WTC11 (cell line): ENCODE measurements around the gene MYH9. TPM values are rescaled to one million over a fixed set of nuclear protein-coding genes. Genes with fewer than 3 reads are reported as not detected.

Experiments used
- ATAC-seq: fragments of 200-7000 bp; cut with Tn5 transposase; 2 replicates; pipeline ENCODE4 v1.10.0; 2021; ENCODE audit warnings: mild to moderate bottlenecking, moderate library complexity
- CTCF ChIA-PET: fragments of 300-600 bp; sonication (Branson Sonifier 250); formaldehyde crosslinking; loops from one replicate; lab custom pipeline; 2021; ENCODE audit warnings: antibody characterized with exemption; lab: Charles Lee
- POLR2A ChIA-PET: fragments of 350-600 bp; sonication (Branson Sonifier 250); formaldehyde crosslinking; loops from one replicate; lab custom pipeline; 2021; ENCODE audit warnings: antibody characterized with exemption; lab: Charles Lee
- DNase-seq: peaks from one replicate; pipeline ENCODE4 v3.0.0; 2021; ENCODE audit warnings: low spot score
- H3K27ac Mint-ChIP-seq: 2 replicates; pipeline ENCODE4 v1.8.0; 2021; ENCODE audit warnings: mixed read lengths
- H3K27me3 Mint-ChIP-seq: 2 replicates; pipeline ENCODE4 v1.8.0; 2021; ENCODE audit warnings: low read depth, mild to moderate bottlenecking, moderate library complexity, mixed read lengths
- H3K36me3 Mint-ChIP-seq: 2 replicates; pipeline ENCODE4 v1.8.0; 2021; ENCODE audit warnings: mixed read lengths
- H3K4me1 Mint-ChIP-seq: 2 replicates; pipeline ENCODE4 v1.8.0; 2022; ENCODE audit warnings: mixed read lengths
- H3K4me3 Mint-ChIP-seq: 2 replicates; pipeline ENCODE4 v1.8.0; 2021; ENCODE audit warnings: mild to moderate bottlenecking, moderate library complexity, mixed read lengths
- H3K9me3 Mint-ChIP-seq: 2 replicates; pipeline ENCODE4 v1.8.0; 2021; ENCODE audit warnings: mixed read lengths
- CREM ChIP-seq: sonication (generic); formaldehyde crosslinking; IDR thresholded peaks from 2 replicates; pipeline ENCODE4 v1.8.1; 2022; ENCODE audit warnings: mild to moderate bottlenecking, missing genetic modification reagents, moderate library complexity
- E2F5 ChIP-seq: sonication (generic); formaldehyde crosslinking; IDR thresholded peaks from 2 replicates; pipeline ENCODE4 v1.8.1; 2022; ENCODE audit warnings: mild to moderate bottlenecking, moderate library complexity, missing genetic modification reagents
- ETV6 ChIP-seq: sonication (generic); formaldehyde crosslinking; IDR thresholded peaks from 2 replicates; pipeline ENCODE4 v1.8.1; 2022; ENCODE audit warnings: mild to moderate bottlenecking, missing genetic modification reagents
- FOXJ3 ChIP-seq: sonication (generic); formaldehyde crosslinking; IDR thresholded peaks from 2 replicates; pipeline ENCODE4 v1.9.0; 2021; ENCODE audit warnings: missing genetic modification reagents, mild to moderate bottlenecking, borderline replicate concordance
- HMGA2 ChIP-seq: fragments of 250-450 bp; sonication (Bioruptor Pico); IDR thresholded peaks from 2 replicates; pipeline ENCODE4 v1.4.0; 2021; ENCODE audit warnings: mild to moderate bottlenecking, moderate library complexity
- HMGXB4 ChIP-seq: sonication (generic); formaldehyde crosslinking; IDR thresholded peaks from 2 replicates; pipeline ENCODE4 v1.8.1; 2023; ENCODE audit warnings: mild to moderate bottlenecking, moderate library complexity, missing genetic modification reagents
- MLX ChIP-seq: sonication (generic); formaldehyde crosslinking; IDR thresholded peaks from 2 replicates; pipeline ENCODE4 v1.8.1; 2023; ENCODE audit warnings: mild to moderate bottlenecking, missing genetic modification reagents, moderate library complexity
- RORB ChIP-seq: fragments of 250-450 bp; sonication (Bioruptor Pico); IDR thresholded peaks from 2 replicates; pipeline ENCODE4 v1.9.0; 2021; ENCODE audit warnings: mild to moderate bottlenecking
- STAT6 ChIP-seq: sonication (generic); formaldehyde crosslinking; conservative IDR thresholded peaks from 2 replicates; pipeline ENCODE4 v1.8.1; 2023; ENCODE audit warnings: mild to moderate bottlenecking, low read depth, missing genetic modification reagents, moderate library complexity
- USF1 ChIP-seq: sonication (generic); formaldehyde crosslinking; IDR thresholded peaks from 2 replicates; pipeline ENCODE4 v1.8.0; 2022; ENCODE audit warnings: mild to moderate bottlenecking, missing genetic modification reagents
- ZNF121 ChIP-seq: sonication (generic); formaldehyde crosslinking; IDR thresholded peaks from 2 replicates; pipeline ENCODE4 v1.8.0; 2023; ENCODE audit warnings: missing genetic modification reagents
- ZNF281 ChIP-seq: sonication (generic); formaldehyde crosslinking; IDR thresholded peaks from 2 replicates; pipeline ENCODE4 v1.8.0; 2023; ENCODE audit warnings: mild to moderate bottlenecking, missing genetic modification reagents
- ZNF416 ChIP-seq: fragments of 250-450 bp; sonication (Bioruptor Pico); IDR thresholded peaks from 2 replicates; pipeline ENCODE4 v1.9.0; 2021; ENCODE audit warnings: mild to moderate bottlenecking, inconsistent platforms
- ZSCAN18 ChIP-seq: fragments of 250-450 bp; sonication (Bioruptor Pico); IDR thresholded peaks from 2 replicates; pipeline ENCODE4 v2.1.2; 2022; ENCODE audit warnings: mild to moderate bottlenecking, moderate library complexity
- total RNA-seq: library from RNA; stranded (reverse); gene quantifications from 3 replicates; pipeline ENCODE4 v1.2.3, GENCODE V29; 2021

The MYH9 gene
- total RNA-seq, 1 experiment from 2014 or later, result 277 TPM

- no peak overlapping the region for H3K4me3 Mint-ChIP-seq
- POLR2A ChIA-PET, result interaction anchor here (0.7 kb wide), 1 partner anchor 63 kb away, joined by 3 read pairs; no protein-coding TSS in a partner anchor
- CTCF ChIA-PET, result interaction anchor here (0.6 to 0.7 kb wide), 2 partner anchors 13 to 16 kb away, joined by 3 to 5 read pairs; no protein-coding TSS in a partner anchor
- ATAC-seq (no peak), DNase-seq (no peak)
- H3K9me3 Mint-ChIP-seq, result no peaks in the 10 kb centered on the region
- peak overlapping the region; percentile 84; the same call in 1 of the 2 replicates for H3K27ac Mint-ChIP-seq
- no peaks in the 10 kb centered on the region for H3K27me3 Mint-ChIP-seq
- TF ChIP-seq HMGA2 (CRISPR knock-in tag) (no peak), USF1 (CRISPR knock-in tag) (no peak), ZNF416 (CRISPR knock-in tag) (no peak), MLX (CRISPR knock-in tag) (no peak), ZNF121 (no peak), STAT6 (CRISPR knock-in tag) (no peak), FOXJ3 (CRISPR knock-in tag) (no peak), ZSCAN18 (CRISPR knock-in tag) (no peak), RORB (CRISPR knock-in tag) (no peak), E2F5 (CRISPR knock-in tag) (no peak), HMGXB4 (CRISPR knock-in tag) (no peak), ZNF281 (CRISPR knock-in tag) (no peak), CREM (CRISPR knock-in tag) (no peak), ETV6 (CRISPR knock-in tag) (no peak)
- TF ChIP-seq, all 79 proteins: peak for 0
- Mint-ChIP-seq H3K4me1 (peaks cover 46% of the 10 kb centered on the region), H3K36me3 (peaks cover 28% of the 10 kb centered on the region)
Measured at GRCh38 chr22:36347094-36347493, 40.7 kb downstream of the MYH9 start.
